NK-92 treated with Interleukin-12 subunit alpha and Interleukin-12 subunit beta, amount 100 ng/mL, for 24 hours (cell line): ENCODE data around the gene GJE1.
"Not testable (repeated sequence)": the region's sequence is repeated elsewhere in the genome, so short reads cannot be mapped to it uniquely, and the experiment has no call there.

Experiments
- DNase-seq: peaks from one replicate; lab custom pipeline; 2025; lab: John Stamatoyannopoulos, UW

GJE1 gene

GRCh38 chr6:142132625-142133024 lies at the start of gene GJE1:
TSS of gene GJE1 (plus strand) at chr6:142132925. CDS start at chr6:142133159, 234 bp downstream.
- DNase-seq: no peak

- no peak for DNase-seq
These were observed 44.5 kb upstream of the GJE1 start for GRCh38 chr6:142087950-142088857.

DNA sequence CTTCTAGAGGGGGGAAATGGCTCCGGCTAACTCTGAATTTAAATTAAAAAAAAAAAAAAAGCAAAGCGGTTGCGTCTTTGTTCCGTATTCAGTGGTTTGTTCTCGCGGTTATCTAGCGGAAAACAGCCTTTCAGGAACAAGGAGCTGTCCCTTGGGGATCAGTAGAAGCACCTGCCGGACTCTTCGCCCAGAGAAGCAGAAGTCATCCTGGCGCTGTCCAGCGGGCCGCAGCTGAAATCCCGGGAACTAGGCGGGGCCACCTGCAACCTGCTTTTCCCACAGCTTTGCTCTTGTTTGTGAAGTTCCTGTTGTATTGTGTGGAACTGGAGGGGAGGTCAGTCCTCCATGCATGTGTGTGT lies 43.9 kb upstream of the GJE1 start:
- no peak for DNase-seq

DNA sequence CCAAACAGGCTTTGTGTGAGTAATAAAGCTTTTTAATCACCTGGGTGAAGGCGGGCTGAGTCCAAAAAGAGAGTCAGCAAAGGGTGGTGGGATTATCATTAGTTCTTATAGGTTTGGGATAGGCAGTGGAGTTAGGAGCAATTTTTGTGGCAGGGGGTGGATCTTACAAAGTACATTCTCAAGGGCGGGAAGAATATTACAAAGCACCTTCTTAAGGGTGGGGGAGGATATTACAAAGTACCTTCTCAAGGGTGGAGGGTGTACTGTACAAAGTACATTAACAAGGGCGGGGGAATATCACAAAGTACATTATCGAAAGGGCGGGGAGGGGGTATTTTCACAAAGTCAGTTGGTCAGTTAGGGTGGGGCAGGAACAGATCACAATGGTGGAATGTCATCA lies 27.9 kb upstream of the GJE1 start:
- not testable (repeated sequence) for DNase-seq

- not testable (repeated sequence) for DNase-seq
These were observed 21.9 kb upstream of the GJE1 start for GRCh38 chr6:142110820-142111219.

- peak; percentile 35 for DNase-seq
These were observed 20.2 kb upstream of the GJE1 start for GRCh38 chr6:142112451-142113061.

- DNase-seq: no peak
These were observed 15.4 kb upstream of the GJE1 start for GRCh38 chr6:142117366-142117765.

DNA sequence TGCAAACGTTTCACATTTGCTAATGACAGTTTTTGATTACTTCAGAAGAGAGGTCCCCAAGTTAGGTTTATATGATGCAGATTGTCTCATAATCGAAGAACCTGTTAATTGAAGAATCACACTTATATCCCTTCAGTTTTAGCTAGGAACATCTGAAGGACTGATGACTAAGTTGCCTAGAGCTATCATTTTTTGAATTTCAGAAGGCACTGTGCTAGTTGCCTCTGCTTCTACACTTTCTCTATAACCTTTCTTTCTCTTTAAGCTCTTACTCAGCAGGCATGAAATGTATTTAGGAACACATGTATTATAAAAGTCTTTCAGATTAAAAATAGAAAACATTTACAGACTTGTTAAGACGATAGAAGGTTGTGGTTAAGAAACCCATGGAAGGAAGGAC lies 14.4 kb upstream of the GJE1 start:
- no peak for DNase-seq

GRCh38 chr6:142118925-142119324 lies 13.8 kb upstream of the GJE1 start:
- DNase-seq: no peak

- no peak for DNase-seq
These were observed 11.4 kb upstream of the GJE1 start for GRCh38 chr6:142121342-142121741.

- no peak for DNase-seq
These were observed 1.9 kb upstream of the GJE1 start for GRCh38 chr6:142130814-142131213.

DNA sequence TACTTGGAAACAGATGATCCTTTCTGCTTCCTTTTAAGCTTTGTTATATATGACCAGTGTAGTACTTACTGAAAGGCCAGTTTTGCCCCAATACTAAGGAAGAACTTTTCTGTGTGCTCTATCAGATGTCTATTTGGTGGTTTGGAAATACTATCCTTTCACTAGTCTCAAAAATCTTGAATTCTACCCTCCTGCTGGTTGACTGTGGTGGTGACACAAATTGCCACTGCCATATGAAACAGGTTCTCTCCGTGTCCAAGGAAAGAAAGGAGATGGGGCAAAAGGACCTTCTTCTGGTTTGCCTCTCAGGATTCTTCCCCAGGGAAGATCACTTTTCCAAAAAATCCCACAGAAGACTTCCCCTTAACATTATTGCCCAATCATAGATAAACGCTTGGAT lies 6.2 kb downstream of the GJE1 start:
- DNase-seq: no peak

DNA sequence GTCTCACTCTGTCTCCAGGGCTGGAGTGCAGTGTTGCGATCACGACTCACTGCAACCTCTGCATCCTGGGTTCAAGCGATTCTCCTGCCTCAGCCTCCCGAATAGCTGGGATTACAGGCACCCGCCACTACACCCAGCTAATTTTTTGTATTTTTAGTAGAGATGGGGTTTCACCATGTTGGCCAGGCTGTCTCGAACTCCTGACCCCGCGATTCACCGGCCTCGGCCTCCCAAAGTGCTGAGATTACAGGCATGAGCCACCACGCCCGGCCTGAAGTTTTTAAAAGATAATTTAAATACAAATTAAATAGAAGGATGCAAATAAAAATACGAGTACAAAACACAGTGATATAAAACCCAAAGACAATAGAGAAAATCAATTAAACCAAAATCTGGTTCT lies 8.8 kb downstream of the GJE1 start:
- not testable (repeated sequence) for DNase-seq

DNA sequence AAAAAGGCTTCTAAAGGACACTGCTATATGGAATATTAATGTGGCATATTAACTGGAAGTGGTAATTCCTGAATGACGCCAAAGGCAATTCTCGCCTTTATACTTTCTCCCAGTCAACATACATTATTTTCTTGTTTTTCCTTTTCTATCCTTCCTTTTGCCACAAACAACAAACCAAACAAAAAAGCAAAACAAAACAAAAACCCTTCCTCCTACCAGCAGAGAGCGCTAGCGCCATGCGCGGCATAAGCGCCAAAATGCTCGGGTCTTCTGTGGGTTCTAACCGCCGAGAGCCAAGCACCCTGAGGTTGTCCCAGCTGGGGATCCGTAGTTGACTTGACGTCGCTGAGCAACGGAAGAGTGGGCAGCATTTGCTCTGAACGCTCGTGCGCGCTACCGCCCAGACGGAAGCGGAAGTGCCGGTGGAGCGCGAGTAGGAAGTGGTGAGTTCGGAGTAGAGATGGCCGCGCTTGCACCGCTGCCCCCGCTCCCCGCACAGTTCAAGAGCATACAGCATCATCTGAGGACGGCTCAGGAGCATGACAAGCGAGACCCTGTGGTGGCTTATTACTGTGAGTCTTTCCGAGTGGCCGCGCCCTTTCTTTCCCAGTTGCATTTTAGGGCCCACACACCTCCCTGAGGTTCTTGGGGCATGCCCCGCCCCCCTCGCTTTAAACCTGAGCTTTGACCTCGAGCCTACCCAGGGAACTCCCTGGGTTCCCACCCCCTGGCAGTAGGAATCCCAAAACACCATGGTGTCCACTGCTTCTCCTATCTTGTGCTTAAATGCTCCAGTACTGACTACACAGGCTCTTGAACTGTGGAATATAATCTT lies 14.3 kb downstream of the GJE1 start, which contains the start of the genes NMBR and VTA1:
Gene NMBR, minus strand, starts transcription at position 295 of the 835 bp plus-strand sequence. CDS start 58,464 bp downstream, outside the sequence.
Gene VTA1, plus strand, starts transcription at position 436 of the 835 bp plus-strand sequence. Its CDS starts 25 bp downstream, at position 461.
- peak; percentile 93 for DNase-seq

- DNase-seq: no peak
These were observed 20.0 kb downstream of the GJE1 start for GRCh38 chr6:142152746-142153145.

GRCh38 chr6:142153196-142153595 lies 20.5 kb downstream of the GJE1 start:
- DNase-seq: no peak

- no peak for DNase-seq
These were observed 21.6 kb downstream of the GJE1 start for GRCh38 chr6:142154336-142154735.

DNA sequence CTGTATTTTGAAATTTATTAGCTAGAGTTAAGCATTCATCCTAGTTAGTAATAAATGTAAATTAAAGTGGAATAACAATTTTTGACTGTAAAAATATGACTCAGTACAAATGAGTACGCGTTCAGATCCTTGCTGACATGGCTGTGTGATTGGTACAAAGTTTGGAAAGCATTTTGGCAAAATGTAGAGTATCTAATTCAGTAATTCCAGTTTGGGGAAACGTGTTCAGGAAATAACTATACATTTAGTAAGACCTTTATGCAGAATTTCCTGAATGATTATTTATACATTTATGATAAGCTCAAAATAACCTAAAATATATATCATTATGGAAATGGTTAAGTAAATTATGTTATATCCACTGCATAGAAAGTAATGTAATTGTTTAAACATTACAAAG lies 22.4 kb downstream of the GJE1 start:
- no peak for DNase-seq

- DNase-seq: no peak
These were observed 23.4 kb downstream of the GJE1 start for GRCh38 chr6:142155895-142156757.

GRCh38 chr6:142156758-142157068 lies 24.0 kb downstream of the GJE1 start:
- not testable (repeated sequence) for DNase-seq

- DNase-seq: no peak
These were observed 30.1 kb downstream of the GJE1 start for GRCh38 chr6:142162780-142163179.
